Mammary epithelial cell (primary cell): Measurements from ENCODE around the gene ZHX3.

Source experiments
- CTCF ChIP-seq, 2 donors: IDR thresholded peaks in 1 of 2; conservative IDR thresholded peaks in 1 of 2; 2 replicates each; pipeline ENCODE4 v1.5.1; 2011 to 2012; ENCODE audit warnings: inconsistent platforms in 2 of 2, low read length in 2 of 2, mild to moderate bottlenecking in 2 of 2, control low read depth in 1 of 2, low read depth in 1 of 2; ENCODE audit not compliant: insufficient read depth in 1 of 2; ENCODE audit errors: extremely low read depth in 1 of 2
- EZH2 ChIP-seq: IDR thresholded peaks from 2 replicates; pipeline ENCODE4 v1.6.1; 2012; ENCODE audit warnings: low read length, inconsistent platforms, borderline replicate concordance

DNA sequence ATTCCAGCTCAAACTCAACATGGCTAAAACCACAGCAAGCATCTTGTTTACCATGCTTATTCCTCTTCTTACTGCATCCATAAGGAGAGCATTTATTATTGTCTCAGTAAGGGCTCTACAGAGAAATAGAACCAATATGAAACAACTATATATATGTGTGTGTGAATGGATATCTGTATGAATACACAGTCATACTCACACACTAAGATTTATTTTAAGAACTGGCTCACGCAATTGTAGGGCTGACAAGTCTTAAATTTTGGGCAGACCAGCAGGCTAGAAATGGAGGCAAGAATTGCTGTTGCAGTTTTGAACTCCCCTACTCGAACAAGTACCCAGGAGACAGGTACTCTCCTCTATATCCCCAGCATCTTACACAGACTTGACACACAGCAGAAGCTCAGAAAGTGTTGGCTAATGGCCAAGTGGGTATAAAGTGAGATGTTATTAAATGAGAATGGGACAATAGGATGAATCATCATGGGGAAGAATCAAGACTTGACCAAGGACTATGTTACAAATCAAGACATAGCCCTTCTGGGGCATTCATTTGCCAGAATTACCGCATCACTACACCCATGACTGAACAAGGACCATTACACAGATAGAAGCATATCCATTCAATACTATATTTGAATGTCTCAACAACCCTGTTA, 13.0 kb downstream of the ZHX3 start:
- TF ChIP-seq CTCF (conservative IDR thresholded peaks at IDR 0.05 in 1 of 2, IDR thresholded peaks at IDR 0.05 in 1 of 2; ENCODE audit: extremely low read depth in 1 of 2, insufficient read depth in 1 of 2, low read depth in 1 of 2, low read length in 2 of 2) (no peak), EZH2 (no peak)
